Mesenchymal stem cell (in vitro differentiated cells and primary cell): ENCODE measurements around the gene ANTXR2.

ENCODE experiments used
- DNase-seq: peaks from one replicate; pipeline ENCODE4 v3.0.0-alpha.2; 2013
- H2AFZ ChIP-seq: one replicate; pipeline ENCODE4 v1.6.1; 2013; ENCODE audit warnings: low read depth, mild to moderate bottlenecking, control low read depth, inconsistent platforms, low read length, moderate library complexity
- H2AK5ac ChIP-seq: 2 replicates; pipeline ENCODE4 v1.6.1; 2013; ENCODE audit warnings: low read length, moderate library complexity, mild to moderate bottlenecking, inconsistent platforms; ENCODE audit not compliant: severe bottlenecking
- H2BK120ac ChIP-seq: one replicate; pipeline ENCODE4 v1.6.1; 2013; ENCODE audit warnings: low read depth, mild to moderate bottlenecking, inconsistent platforms, low read length, moderate library complexity
- H2BK12ac ChIP-seq, 2 experiments: one replicate each; pipeline ENCODE4 v1.6.1; 2013; ENCODE audit warnings: inconsistent platforms in 2 of 2, low read length in 2 of 2, mild to moderate bottlenecking in 2 of 2, moderate library complexity in 2 of 2, control low read depth in 1 of 2
- H2BK15ac ChIP-seq: one replicate; pipeline ENCODE4 v1.6.1; 2013; ENCODE audit warnings: mild to moderate bottlenecking, low read depth, inconsistent platforms; ENCODE audit not compliant: poor library complexity, severe bottlenecking
- H2BK5ac ChIP-seq: 2 replicates; pipeline ENCODE4 v1.6.1; 2013; ENCODE audit warnings: low read depth, mild to moderate bottlenecking, low read length, control low read depth, inconsistent platforms; ENCODE audit not compliant: poor library complexity, severe bottlenecking
- H3K14ac ChIP-seq, 2 experiments: one replicate each; pipeline ENCODE4 v1.6.1; 2013; ENCODE audit warnings: inconsistent platforms in 2 of 2, low read length in 2 of 2, control low read depth in 1 of 2, mild to moderate bottlenecking in 1 of 2, moderate library complexity in 1 of 2
- H3K18ac ChIP-seq, 2 experiments: one replicate each; pipeline ENCODE4 v1.6.1; 2013; ENCODE audit warnings: inconsistent platforms in 2 of 2, low read length in 2 of 2, control low read depth in 1 of 2, low read depth in 1 of 2, mild to moderate bottlenecking in 1 of 2
- H3K23ac ChIP-seq, 2 experiments: one replicate each; pipeline ENCODE4 v1.6.1; 2013; ENCODE audit warnings: inconsistent platforms in 2 of 2, low read length in 2 of 2, mild to moderate bottlenecking in 2 of 2, moderate library complexity in 2 of 2, control low read depth in 1 of 2
- H3K27ac ChIP-seq: 2 replicates; pipeline ENCODE4 v1.5.1; 2013; ENCODE audit warnings: mild to moderate bottlenecking, moderate library complexity, low read length, control low read depth, inconsistent platforms; ENCODE audit not compliant: poor library complexity, severe bottlenecking
- H3K27me3 ChIP-seq, 2 experiments: 2 replicates each; pipeline versions ENCODE4 v1.6.1 to v1.7.0; 2013; ENCODE audit warnings: low read length in 2 of 2, mild to moderate bottlenecking in 2 of 2, moderate library complexity in 2 of 2, control low read depth in 1 of 2, inconsistent platforms in 1 of 2; ENCODE audit not compliant: control insufficient read depth in 1 of 2, insufficient read depth in 1 of 2
- H3K36me3 ChIP-seq, 2 experiments: 2 replicates each; pipeline versions ENCODE4 v1.6.1 to v1.7.0; 2013; ENCODE audit warnings: low read length in 2 of 2, control low read depth in 1 of 2, inconsistent platforms in 1 of 2, low read depth in 1 of 2, mild to moderate bottlenecking in 1 of 2; ENCODE audit not compliant: insufficient read depth in 2 of 2, control insufficient read depth in 1 of 2
- H3K4ac ChIP-seq, 2 experiments: one replicate each; pipeline ENCODE4 v1.6.1; 2013; ENCODE audit warnings: inconsistent platforms in 2 of 2, low read length in 2 of 2, mild to moderate bottlenecking in 2 of 2, moderate library complexity in 2 of 2, control low read depth in 1 of 2, low read depth in 1 of 2
- H3K4me1 ChIP-seq: 2 replicates; pipeline ENCODE4 v1.6.1; 2013; ENCODE audit warnings: low read depth, low read length, control low read depth; ENCODE audit not compliant: control insufficient read depth, insufficient read depth
- H3K4me2 ChIP-seq: 2 replicates; pipeline ENCODE4 v1.6.1; 2013; ENCODE audit warnings: low read length, mild to moderate bottlenecking, inconsistent platforms; ENCODE audit not compliant: poor library complexity, severe bottlenecking
- H3K4me3 ChIP-seq, 2 experiments: 2 replicates each; pipeline versions ENCODE4 v1.5.1 to v1.7.0; 2013; ENCODE audit warnings: low read length in 2 of 2, mild to moderate bottlenecking in 2 of 2, control low read depth in 1 of 2, low read depth in 1 of 2; ENCODE audit not compliant: insufficient read depth in 1 of 2
- H3K79me1 ChIP-seq: replicated peaks from 2 replicates; pipeline ENCODE4 v1.6.1; 2013; ENCODE audit warnings: mild to moderate bottlenecking, control low read depth, low read length, inconsistent platforms; ENCODE audit not compliant: poor library complexity, severe bottlenecking
- H3K9ac ChIP-seq: 2 replicates; pipeline ENCODE4 v1.7.0; 2013; ENCODE audit warnings: mild to moderate bottlenecking, low read length, moderate library complexity
- H3K9me3 ChIP-seq: 2 replicates; pipeline ENCODE4 v1.7.0; 2013; ENCODE audit warnings: mild to moderate bottlenecking, low read length; ENCODE audit not compliant: control insufficient read depth
- H4K8ac ChIP-seq: one replicate; pipeline ENCODE4 v1.6.1; 2013; ENCODE audit warnings: inconsistent platforms, mild to moderate bottlenecking, low read length, moderate library complexity
- H4K91ac ChIP-seq: one replicate; pipeline ENCODE4 v1.6.1; 2013; ENCODE audit warnings: mild to moderate bottlenecking, low read length, inconsistent platforms
- WGBS: methylation state at CpG from one replicate; pipeline ENCODE4 v1.1.7; 2013; ENCODE audit warnings: mixed read lengths; 5-methylcytosine and 5-hydroxymethylcytosine counted together

Gene ANTXR2

DNA sequence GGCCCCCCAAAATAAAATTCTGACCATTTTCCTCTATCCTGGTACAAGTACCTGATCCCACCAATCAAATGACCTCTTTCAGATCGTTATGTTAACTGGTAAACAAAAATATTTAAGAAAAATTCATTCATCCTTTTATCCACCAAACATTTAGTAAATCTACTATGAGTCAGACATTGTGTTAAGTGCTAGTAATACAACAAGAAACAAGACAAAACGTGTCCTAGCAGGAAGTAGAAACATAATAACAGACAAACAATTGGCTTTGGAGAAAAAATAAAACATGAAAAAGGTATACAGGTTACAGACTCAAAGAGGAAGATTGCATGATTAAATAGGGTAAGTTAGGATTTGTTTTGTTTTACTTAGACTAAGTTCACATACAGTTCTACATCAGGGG, 43.7 kb downstream of the ANTXR2 start:
- H3K27me3 ChIP-seq = no peaks in the 10 kb centered on the region
- H3K4ac ChIP-seq = no peak overlapping the region
- peaks cover 1% of the 10 kb centered on the region for H3K79me1 ChIP-seq
- no peak overlapping the region for H2AFZ ChIP-seq
- WGBS = no CpG with 5 or more reads among the region's 2 CpGs
- no peak overlapping the region for H3K14ac ChIP-seq
- no peak overlapping the region for H3K27ac ChIP-seq
- no peak overlapping the region for H2BK15ac ChIP-seq
- H2BK12ac ChIP-seq = no peak overlapping the region
- no peak overlapping the region for H2BK120ac ChIP-seq
- no peak overlapping the region for H4K91ac ChIP-seq
- H3K18ac ChIP-seq = no peak overlapping the region
- no peaks in the 10 kb centered on the region for H3K4me1 ChIP-seq
- H4K8ac ChIP-seq = no peak overlapping the region
- H3K36me3 ChIP-seq = peaks cover 2 to 100% of the 10 kb centered on the region in 2 experiments
- no peak overlapping the region for H3K9ac ChIP-seq
- H3K9me3 ChIP-seq = no peaks in the 10 kb centered on the region
- H3K4me2 ChIP-seq = no peak overlapping the region
- no peak for DNase-seq
- H2BK5ac ChIP-seq = no peak overlapping the region
- H2AK5ac ChIP-seq = no peak overlapping the region
- H3K23ac ChIP-seq = no peak overlapping the region
- no peak overlapping the region for H3K4me3 ChIP-seq

DNA sequence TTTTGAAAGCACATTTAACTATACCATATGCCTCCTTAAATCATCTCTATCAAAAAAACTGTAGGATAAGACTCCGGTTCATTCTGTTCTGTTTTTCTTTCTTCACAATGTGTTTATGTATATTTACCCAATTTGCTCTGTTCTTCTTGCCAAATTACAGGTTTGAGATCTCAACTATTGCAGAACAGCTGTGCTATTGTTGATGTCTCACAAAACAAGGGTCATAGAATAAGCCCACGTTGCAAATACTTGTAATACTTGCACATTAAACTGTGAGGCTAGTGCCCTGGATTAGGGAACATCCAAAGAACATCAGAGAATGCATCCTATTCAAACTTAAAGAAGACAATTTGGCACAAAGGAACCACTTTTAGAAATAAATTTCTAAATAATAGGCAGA, 45.4 kb downstream of the ANTXR2 start:
- WGBS = 86% methylated on average over 1 of the region's 2 CpGs
- Histone ChIP-seq H3K27ac (no peak overlapping the region), H2BK15ac (no peak overlapping the region), H2BK5ac (no peak overlapping the region), H3K4ac (no peak overlapping the region), H2AK5ac (no peak overlapping the region), H2AFZ (no peak overlapping the region), H3K4me2 (no peak overlapping the region), H3K27me3 (no peaks in the 10 kb centered on the region), H2BK12ac (no peak overlapping the region), H4K91ac (no peak overlapping the region), H3K9ac (peak overlapping the region; percentile 2), H3K4me1 (no peaks in the 10 kb centered on the region), H3K18ac (no peak overlapping the region), H3K14ac (no peak overlapping the region), H4K8ac (no peak overlapping the region), H3K4me3 (no peak overlapping the region), H3K36me3 (peaks cover 4 to 100% of the 10 kb centered on the region in 2 experiments), H3K79me1 (peaks cover 5% of the 10 kb centered on the region), H2BK120ac (no peak overlapping the region), H3K23ac (no peak overlapping the region), H3K9me3 (no peaks in the 10 kb centered on the region)
- DNase-seq = no peak

GRCh38 chr4:80026100-80026499, 46.9 kb downstream of the ANTXR2 start:
- Histone ChIP-seq H3K4ac (no peak overlapping the region), H3K79me1 (peaks cover 5% of the 10 kb centered on the region), H2BK120ac (no peak overlapping the region), H3K14ac (no peak overlapping the region), H2AFZ (no peak overlapping the region), H3K4me2 (no peak overlapping the region), H4K8ac (no peak overlapping the region), H3K9ac (no peak overlapping the region), H4K91ac (no peak overlapping the region), H2BK12ac (no peak overlapping the region), H3K9me3 (no peaks in the 10 kb centered on the region), H3K27me3 (no peaks in the 10 kb centered on the region), H2AK5ac (no peak overlapping the region), H3K36me3 (peaks cover 4 to 100% of the 10 kb centered on the region in 2 experiments), H2BK15ac (no peak overlapping the region), H3K23ac (no peak overlapping the region), H3K4me1 (no peaks in the 10 kb centered on the region), H3K18ac (no peak overlapping the region), H2BK5ac (no peak overlapping the region), H3K4me3 (no peak overlapping the region), H3K27ac (no peak overlapping the region)
- no peak for DNase-seq
- whole genome bisulfite sequencing = 88% methylated on average over 2 of the region's 4 CpGs

DNA sequence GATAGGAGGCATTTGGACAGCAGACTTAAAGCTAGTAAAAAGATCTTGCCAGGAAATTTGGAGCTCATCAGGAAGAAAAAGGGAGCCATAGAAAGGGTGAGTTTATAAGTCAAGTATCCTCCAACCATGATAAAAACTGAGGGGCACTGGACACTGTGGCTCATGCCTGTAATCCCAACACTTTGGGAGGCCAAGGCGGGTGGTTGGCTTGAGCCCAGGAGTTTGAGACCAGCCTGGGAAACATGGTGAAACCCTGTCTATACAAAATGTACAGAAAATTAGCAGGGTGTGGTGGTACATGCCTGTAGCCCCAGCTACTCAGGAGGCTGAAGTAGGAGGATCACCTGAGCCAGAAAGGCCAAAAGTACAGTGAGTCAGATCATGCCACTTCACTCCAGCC, 48.7 kb downstream of the ANTXR2 start:
- 100% methylated on average over 1 of the region's 1 CpG for WGBS
- Histone ChIP-seq H4K91ac (no peak overlapping the region), H3K4ac (no peak overlapping the region)

More for the DNA sequence above, 48.7 kb downstream of the ANTXR2 start:
- no peak overlapping the region for H2BK120ac ChIP-seq
- no peak overlapping the region for H2BK15ac ChIP-seq
- H3K4me2 ChIP-seq = no peak overlapping the region
- no peaks in the 10 kb centered on the region for H3K4me1 ChIP-seq
- H3K27ac ChIP-seq = no peak overlapping the region
- H2BK5ac ChIP-seq = no peak overlapping the region
- no peaks in the 10 kb centered on the region for H3K9me3 ChIP-seq
- no peak overlapping the region for H3K4me3 ChIP-seq
- no peak overlapping the region for H3K9ac ChIP-seq
- H3K14ac ChIP-seq = no peak overlapping the region
- DNase-seq = no peak
- H2BK12ac ChIP-seq = no peak overlapping the region
- H3K36me3 ChIP-seq = peaks cover 8 to 96% of the 10 kb centered on the region in 2 experiments
- no peaks in the 10 kb centered on the region for H3K27me3 ChIP-seq
- no peak overlapping the region for H4K8ac ChIP-seq
- no peak overlapping the region for H3K23ac ChIP-seq
- no peak overlapping the region for H2AK5ac ChIP-seq
- peaks cover 3% of the 10 kb centered on the region for H3K79me1 ChIP-seq
- no peak overlapping the region for H2AFZ ChIP-seq
- no peak overlapping the region for H3K18ac ChIP-seq
